Measurements from ENCODE around the gene DCXR. TPM values are rescaled to one million over a fixed set of nuclear protein-coding genes. Genes with fewer than 3 reads are reported as not detected.
A peak's percentile ranks its signal among the peaks of the same experiment; 100 is the strongest.

DCXR gene
- total RNA-seq, 1 experiment from 2014 or later = 306 TPM

- TF ChIP-seq CTCF (IDR thresholded peaks at IDR 0.05 in 2 of 3, conservative IDR thresholded peaks at IDR 0.05 in 1 of 3; ENCODE audit: borderline replicate concordance in 1 of 3, insufficient read depth in 1 of 3, low read depth in 2 of 3, low read length in 2 of 3) (no peak), YY1 (IDR thresholded peaks at IDR 0.05; ENCODE audit: extremely low read depth, insufficient replicate concordance, low read depth, low read length) (no peak), CBX3 (IDR thresholded peaks at IDR 0.05; ENCODE audit: low read depth) (no peak), SIN3A (IDR thresholded peaks at IDR 0.05; ENCODE audit: low read depth) (no peak), EGR1 (IDR thresholded peaks at IDR 0.05; ENCODE audit: low read depth) (no peak), MAX (IDR thresholded peaks at IDR 0.05) (no peak), ZFX (IDR thresholded peaks at IDR 0.05) (no peak), ZNF274 (IDR thresholded peaks at IDR 0.05; ENCODE audit: low read depth, low read length) (no peak), SRF (IDR thresholded peaks at IDR 0.05; ENCODE audit: low read depth) (no peak), CEBPB (IDR thresholded peaks at IDR 0.05; ENCODE audit: low read depth) (no peak), ELF1 (IDR thresholded peaks at IDR 0.05; ENCODE audit: borderline replicate concordance, low read depth) (no peak), EZH2phosphoT487 (IDR thresholded peaks at IDR 0.05; ENCODE audit: borderline replicate concordance) (no peak), RAD21 (IDR thresholded peaks at IDR 0.05; ENCODE audit: low read depth) (no peak)
- TF ChIP-seq, protein P1, sequence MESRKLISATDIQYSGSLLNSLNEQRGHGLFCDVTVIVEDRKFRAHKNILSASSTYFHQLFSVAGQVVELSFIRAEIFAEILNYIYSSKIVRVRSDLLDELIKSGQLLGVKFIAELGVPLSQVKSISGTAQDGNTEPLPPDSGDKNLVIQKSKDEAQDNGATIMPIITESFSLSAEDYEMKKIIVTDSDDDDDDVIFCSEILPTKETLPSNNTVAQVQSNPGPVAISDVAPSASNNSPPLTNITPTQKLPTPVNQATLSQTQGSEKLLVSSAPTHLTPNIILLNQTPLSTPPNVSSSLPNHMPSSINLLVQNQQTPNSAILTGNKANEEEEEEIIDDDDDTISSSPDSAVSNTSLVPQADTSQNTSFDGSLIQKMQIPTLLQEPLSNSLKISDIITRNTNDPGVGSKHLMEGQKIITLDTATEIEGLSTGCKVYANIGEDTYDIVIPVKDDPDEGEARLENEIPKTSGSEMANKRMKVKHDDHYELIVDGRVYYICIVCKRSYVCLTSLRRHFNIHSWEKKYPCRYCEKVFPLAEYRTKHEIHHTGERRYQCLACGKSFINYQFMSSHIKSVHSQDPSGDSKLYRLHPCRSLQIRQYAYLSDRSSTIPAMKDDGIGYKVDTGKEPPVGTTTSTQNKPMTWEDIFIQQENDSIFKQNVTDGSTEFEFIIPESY (IDR thresholded peaks at IDR 0.05; ENCODE audit: extremely low read depth, insufficient replicate concordance, low read length) = no peak
- ChIA-PET RAD21 (ENCODE audit: low non-redundant PET in 1 of 2, low total read pairs in 2 of 2, uncharacterized antibody in 2 of 2, unreplicated experiment in 2 of 2) (no interaction called here), POLR2A (no interaction called here), CTCF (interaction anchor here (4.8 kb wide), 1 partner anchor 13 kb away, joined by 57 read pairs; the partner anchor contains the start of genes CENPX and LRRC45)
- Histone ChIP-seq H3K27me3 (ENCODE audit: insufficient read depth, low read length) (no peaks in the 10 kb centered on the region), H3K4me1 (ENCODE audit: control insufficient read depth in 1 of 2, insufficient read depth in 2 of 2, low read length in 2 of 2) (peaks cover 20 to 67% of the 10 kb centered on the region in 2 experiments), H3K27ac (ENCODE audit: low read depth, low read length) (peak overlapping the region; percentile 21), H3K9me2 (ENCODE audit: insufficient read depth) (no peaks in the 10 kb centered on the region), H3K9me3 (ENCODE audit: control insufficient read depth in 1 of 2, insufficient read depth in 1 of 2, low read depth in 1 of 2, low read length in 2 of 2) (no peaks in the 10 kb centered on the region), H3K79me2 (ENCODE audit: insufficient read depth, low read length) (peaks cover 28% of the 10 kb centered on the region; the same call in 1 of the 2 replicates), H3K36me3 (ENCODE audit: control insufficient read depth in 1 of 2, insufficient read depth in 2 of 2, low read length in 2 of 2) (peaks cover 0 to 12% of the 10 kb centered on the region in 2 experiments; a peak in 1 of 4 replicates), H3K9ac (ENCODE audit: low read length) (peak overlapping the region; percentile 43), H4K20me1 (ENCODE audit: insufficient read depth) (no peaks in the 10 kb centered on the region), H2AFZ (ENCODE audit: low read depth, low read length, poor library complexity, severe bottlenecking) (no peak overlapping the region), H3K4me2 (ENCODE audit: low read length) (peak overlapping the region; percentile 53), H3K4me3 (replicated peaks in 1 of 2; ENCODE audit: low read depth in 1 of 2, low read length in 2 of 2) (no peak overlapping the region)
- ATAC-seq (0 out of 2 replicates have a peak, but pooled peaks have one; percentile 1), DNase-seq (ENCODE audit: low read depth, low spot score) (peak; percentile 55)
- intact Hi-C loops (cut with micrococcal nuclease) = loop anchor here (5.0 to 10.0 kb wide), 4 partner anchors 260 to 380 kb away; partner anchors contain the start of genes HEXD and OGFOD3
- no TSS peak for BruUV-seq (replicated peaks)
These were observed 3.0 kb downstream of the DCXR start for GRCh38 chr17:82034371-82035011.
